ENCODE data around the gene ADGRG6.

Gene ADGRG6

GRCh38 chr6:142374091-142374770 is 72.4 kb downstream of the ADGRG6 start:
- Histone ChIP-seq H3K27ac (ENCODE audit: low read length) (no peak overlapping the region), H4K20me1 (ENCODE audit: insufficient read depth, low read length) (no peaks in the 10 kb centered on the region), H3K79me2 (ENCODE audit: low read length) (no peaks in the 10 kb centered on the region), H3K4me3 (ENCODE audit: low read length) (no peak overlapping the region), H3K9me3 (replicated peaks; ENCODE audit: insufficient read depth, low read length) (no peaks in the 10 kb centered on the region), H2AFZ (ENCODE audit: low read length) (no peak overlapping the region), H3K9me2 (replicated peaks; ENCODE audit: insufficient read depth, low read length) (no peaks in the 10 kb centered on the region), H3K36me3 (replicated peaks; ENCODE audit: insufficient read depth, low read length) (no peaks in the 10 kb centered on the region), H3K27me3 (replicated peaks; ENCODE audit: insufficient read depth, low read length) (no peaks in the 10 kb centered on the region), H3F3A (ENCODE audit: insufficient read depth, low read length) (no peaks in the 10 kb centered on the region), H3K4me2 (ENCODE audit: low read depth, low read length) (no peak overlapping the region), H3K4me1 (ENCODE audit: low read length) (no peaks in the 10 kb centered on the region), H3K9ac (ENCODE audit: low read length) (no peak overlapping the region)
- TF ChIP-seq EZH2 (optimal IDR thresholded peaks at IDR 0.05; ENCODE audit: low read depth, low read length) (no peak), EZH2phosphoT487 (IDR thresholded peaks at IDR 0.05; ENCODE audit: low read length) (no peak)
- no peak for DNase-seq

GRCh38 chr6:142374965-142375733 is 73.3 kb downstream of the ADGRG6 start:
- no peak overlapping the region for H3K9ac ChIP-seq (ENCODE audit: low read length)
- no peak overlapping the region for H3K4me3 ChIP-seq (ENCODE audit: low read length)
- no peak for DNase-seq
- no peaks in the 10 kb centered on the region for H3K4me1 ChIP-seq (ENCODE audit: low read length)
- TF ChIP-seq EZH2 (optimal IDR thresholded peaks at IDR 0.05; ENCODE audit: low read depth, low read length) (no peak), CTCF (IDR thresholded peaks at IDR 0.05; ENCODE audit: low read length) (no peak), EZH2phosphoT487 (IDR thresholded peaks at IDR 0.05; ENCODE audit: low read length) (no peak)
- H3F3A ChIP-seq (ENCODE audit: insufficient read depth, low read length), result no peaks in the 10 kb centered on the region
- H4K20me1 ChIP-seq (ENCODE audit: insufficient read depth, low read length), result no peaks in the 10 kb centered on the region
- H3K9me2 ChIP-seq (replicated peaks; ENCODE audit: insufficient read depth, low read length), result no peaks in the 10 kb centered on the region
- H3K9me3 ChIP-seq (replicated peaks; ENCODE audit: insufficient read depth, low read length), result no peaks in the 10 kb centered on the region
- H3K79me2 ChIP-seq (ENCODE audit: low read length), result no peaks in the 10 kb centered on the region
- H3K27ac ChIP-seq (ENCODE audit: low read length), result no peak overlapping the region
- no peaks in the 10 kb centered on the region for H3K36me3 ChIP-seq (replicated peaks; ENCODE audit: insufficient read depth, low read length)
- no peak overlapping the region for H2AFZ ChIP-seq (ENCODE audit: low read length)
- no peak overlapping the region for H3K4me2 ChIP-seq (ENCODE audit: low read depth, low read length)
- H3K27me3 ChIP-seq (replicated peaks; ENCODE audit: insufficient read depth, low read length), result no peaks in the 10 kb centered on the region

GRCh38 chr6:142376115-142376514 is 74.3 kb downstream of the ADGRG6 start:
- no peak for TF ChIP-seq EZH2phosphoT487 (IDR thresholded peaks at IDR 0.05; ENCODE audit: low read length)
- no peak for TF ChIP-seq CTCF (IDR thresholded peaks at IDR 0.05; ENCODE audit: low read length)
- TF ChIP-seq EZH2 (optimal IDR thresholded peaks at IDR 0.05; ENCODE audit: low read depth, low read length), result no peak
- Histone ChIP-seq H3K4me1 (ENCODE audit: low read length) (no peaks in the 10 kb centered on the region), H3K4me2 (ENCODE audit: low read depth, low read length) (no peak overlapping the region), H4K20me1 (ENCODE audit: insufficient read depth, low read length) (no peaks in the 10 kb centered on the region), H3K4me3 (ENCODE audit: low read length) (no peak overlapping the region), H3K36me3 (replicated peaks; ENCODE audit: insufficient read depth, low read length) (no peaks in the 10 kb centered on the region), H3K9ac (ENCODE audit: low read length) (no peak overlapping the region), H3K27me3 (replicated peaks; ENCODE audit: insufficient read depth, low read length) (no peaks in the 10 kb centered on the region), H2AFZ (ENCODE audit: low read length) (no peak overlapping the region), H3F3A (ENCODE audit: insufficient read depth, low read length) (no peaks in the 10 kb centered on the region), H3K9me2 (replicated peaks; ENCODE audit: insufficient read depth, low read length) (no peaks in the 10 kb centered on the region), H3K79me2 (ENCODE audit: low read length) (no peaks in the 10 kb centered on the region), H3K9me3 (replicated peaks; ENCODE audit: insufficient read depth, low read length) (no peaks in the 10 kb centered on the region), H3K27ac (ENCODE audit: low read length) (no peak overlapping the region)
- no peak for DNase-seq

Data from MM.1S (cell line).